ENCODE results near the gene PLPP4.

The PLPP4 gene

DNA sequence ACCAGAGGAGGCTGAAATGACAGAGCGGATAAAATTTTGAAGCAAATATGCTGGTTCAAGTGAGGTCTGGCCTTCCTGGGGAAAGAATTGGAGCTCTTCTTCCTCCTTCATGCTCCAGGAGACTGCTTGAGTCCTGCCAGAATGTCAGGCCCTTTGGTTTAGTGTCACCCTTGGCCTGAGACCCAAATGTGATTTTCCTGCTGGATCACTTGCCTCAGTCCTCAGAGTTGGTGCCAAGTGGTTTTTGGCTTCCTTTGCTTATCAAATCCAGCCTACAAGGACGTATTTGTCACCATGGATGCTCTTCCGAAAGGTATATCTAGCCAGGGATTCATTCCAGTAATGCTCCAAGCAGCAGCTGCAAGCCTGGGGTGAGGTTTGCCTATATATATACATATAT lies 118.4 kb downstream of the PLPP4 start:
- no peak overlapping the region for H3K4me3 ChIP-seq (ENCODE audit: low read depth, low read length)
- ChIA-PET CTCF (no interaction called here), POLR2A (no interaction called here)
- TF ChIP-seq, protein P1, sequence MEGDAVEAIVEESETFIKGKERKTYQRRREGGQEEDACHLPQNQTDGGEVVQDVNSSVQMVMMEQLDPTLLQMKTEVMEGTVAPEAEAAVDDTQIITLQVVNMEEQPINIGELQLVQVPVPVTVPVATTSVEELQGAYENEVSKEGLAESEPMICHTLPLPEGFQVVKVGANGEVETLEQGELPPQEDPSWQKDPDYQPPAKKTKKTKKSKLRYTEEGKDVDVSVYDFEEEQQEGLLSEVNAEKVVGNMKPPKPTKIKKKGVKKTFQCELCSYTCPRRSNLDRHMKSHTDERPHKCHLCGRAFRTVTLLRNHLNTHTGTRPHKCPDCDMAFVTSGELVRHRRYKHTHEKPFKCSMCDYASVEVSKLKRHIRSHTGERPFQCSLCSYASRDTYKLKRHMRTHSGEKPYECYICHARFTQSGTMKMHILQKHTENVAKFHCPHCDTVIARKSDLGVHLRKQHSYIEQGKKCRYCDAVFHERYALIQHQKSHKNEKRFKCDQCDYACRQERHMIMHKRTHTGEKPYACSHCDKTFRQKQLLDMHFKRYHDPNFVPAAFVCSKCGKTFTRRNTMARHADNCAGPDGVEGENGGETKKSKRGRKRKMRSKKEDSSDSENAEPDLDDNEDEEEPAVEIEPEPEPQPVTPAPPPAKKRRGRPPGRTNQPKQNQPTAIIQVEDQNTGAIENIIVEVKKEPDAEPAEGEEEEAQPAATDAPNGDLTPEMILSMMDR (IDR thresholded peaks at IDR 0.05; ENCODE audit: insufficient read depth, low read length, missing control alignments) = no peak
- DNase-seq (ENCODE audit: low read depth, low spot score) = no peak

DNA sequence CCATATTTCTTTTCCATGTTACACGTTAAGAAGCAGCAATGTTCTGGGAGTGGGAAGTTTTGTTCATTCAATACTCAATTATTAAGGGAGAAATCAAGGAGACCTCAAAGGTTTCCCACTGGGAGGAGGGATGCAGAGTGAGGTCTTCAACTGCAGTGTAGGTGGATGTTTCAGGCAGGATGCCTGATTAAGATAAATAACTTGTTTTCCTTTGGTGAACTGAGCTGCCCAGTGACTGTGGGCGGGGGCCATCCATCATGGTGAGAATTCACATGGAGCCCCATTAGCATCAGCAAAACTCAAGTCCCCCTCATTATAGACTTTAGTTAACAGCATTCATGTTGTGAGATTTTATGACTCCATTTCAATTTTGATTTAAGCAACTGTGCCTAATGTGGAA lies 121.1 kb downstream of the PLPP4 start:
- ChIA-PET POLR2A (no interaction called here), CTCF (no interaction called here)
- H3K4me3 ChIP-seq (ENCODE audit: low read depth, low read length) = no peak overlapping the region
- no peak for DNase-seq (ENCODE audit: low read depth, low spot score)
- TF ChIP-seq, protein P1 (IDR thresholded peaks at IDR 0.05; ENCODE audit: insufficient read depth, low read length, missing control alignments) = no peak

DNA sequence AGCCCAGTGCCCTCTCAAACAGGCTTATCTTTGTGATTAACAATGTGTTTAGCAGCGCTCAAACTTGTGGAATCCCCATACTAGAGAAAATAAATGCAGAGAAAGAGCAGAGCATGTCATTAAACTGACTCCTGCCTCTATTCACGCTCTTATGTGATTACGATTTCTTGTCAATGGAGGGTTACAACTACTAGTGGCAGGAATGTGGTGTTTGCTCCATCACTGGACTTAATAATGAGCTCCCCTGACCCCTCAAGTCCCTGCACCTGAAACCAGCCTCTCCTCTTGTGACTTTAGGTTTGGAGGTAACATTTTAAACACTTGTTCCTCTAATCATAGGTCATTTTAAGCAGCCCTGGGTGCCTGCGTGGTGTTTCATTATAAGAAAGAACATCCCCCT lies 121.9 kb downstream of the PLPP4 start:
- ChIA-PET POLR2A (no interaction called here), CTCF (interaction anchor here (1.2 kb wide), 1 partner anchor 9 kb away, joined by 3 read pairs; no protein-coding TSS in a partner anchor)
- TF ChIP-seq, protein P1 (IDR thresholded peaks at IDR 0.05; ENCODE audit: insufficient read depth, low read length, missing control alignments) = no peak
- no peak for DNase-seq (ENCODE audit: low read depth, low spot score)
- H3K4me3 ChIP-seq (ENCODE audit: low read depth, low read length) = no peak overlapping the region

DNA sequence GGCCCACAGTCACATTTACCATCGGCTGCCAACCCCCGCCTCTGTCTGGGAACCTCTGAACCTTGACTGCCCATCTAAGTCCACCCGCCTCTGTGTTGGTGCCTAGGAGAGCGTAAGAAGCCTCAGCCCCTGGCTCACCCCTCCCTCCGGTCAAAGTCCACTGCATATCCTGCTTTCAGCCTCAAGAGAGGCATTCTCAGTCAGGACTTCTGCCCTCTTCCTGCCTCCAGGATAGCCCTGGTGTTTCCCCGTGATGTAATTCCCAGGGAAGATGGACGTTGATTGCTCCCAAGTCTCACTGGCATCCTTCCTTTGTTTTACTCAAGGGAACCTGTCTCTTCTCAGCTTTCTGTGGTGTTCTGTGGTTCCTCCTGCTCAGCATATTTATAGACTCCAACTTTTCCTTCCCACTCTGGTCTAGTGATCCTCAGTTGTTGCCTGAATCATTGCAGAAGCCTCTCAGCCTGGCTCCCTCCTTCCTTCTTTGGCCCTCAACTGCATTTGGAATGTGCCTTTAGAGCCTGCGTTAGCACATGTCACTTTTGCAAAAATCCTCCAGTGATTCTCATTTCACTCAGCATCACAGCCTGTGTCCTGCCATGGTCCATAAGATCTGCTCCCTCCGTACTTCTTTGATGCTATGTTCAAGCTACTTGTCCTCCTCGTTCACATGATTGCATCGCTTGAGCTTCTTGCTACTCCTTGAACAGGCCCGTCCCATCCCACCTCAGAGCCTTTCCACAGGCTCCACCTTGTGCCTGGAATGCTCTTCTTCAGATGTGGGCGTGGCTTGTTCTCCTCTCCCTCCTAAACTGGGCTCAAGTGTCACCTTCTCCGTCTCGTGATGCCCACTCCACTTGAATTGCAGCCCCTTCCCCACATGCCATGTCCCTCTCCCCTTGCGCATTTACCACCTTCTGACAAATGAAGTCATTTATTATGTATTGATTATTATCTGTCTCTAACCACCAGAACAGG lies 124.2 kb downstream of the PLPP4 start:
- POLR2A ChIA-PET = no interaction called here
- DNase-seq (ENCODE audit: low read depth, low spot score) = no peak
- H3K4me3 ChIP-seq (ENCODE audit: low read depth, low read length) = no peak overlapping the region
- CTCF ChIA-PET = no interaction called here
- TF ChIP-seq, protein P1 (IDR thresholded peaks at IDR 0.05; ENCODE audit: insufficient read depth, low read length, missing control alignments) = peak; percentile 8

DNA sequence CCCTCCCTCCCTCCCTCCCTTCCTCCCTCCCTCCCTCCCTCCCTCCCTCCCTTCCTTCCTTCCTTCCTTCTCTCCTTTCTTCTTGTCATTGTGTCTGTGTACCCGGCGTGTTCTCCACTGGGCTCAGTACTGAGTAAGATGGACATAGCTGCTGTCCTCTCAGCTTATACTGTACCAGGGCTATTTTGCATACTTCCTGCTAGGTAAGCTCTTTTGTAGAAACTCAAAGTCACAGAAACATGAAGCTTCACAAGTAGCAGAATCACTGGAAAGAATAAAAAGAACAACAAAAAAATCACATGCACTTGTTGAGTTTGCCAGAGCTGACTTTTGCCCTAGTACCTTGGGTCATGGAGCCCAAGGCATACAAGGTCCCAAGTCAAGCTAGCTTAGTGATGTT lies 125.7 kb downstream of the PLPP4 start:
- TF ChIP-seq, protein P1 (IDR thresholded peaks at IDR 0.05; ENCODE audit: insufficient read depth, low read length, missing control alignments) = no peak
- CTCF ChIA-PET = interaction anchor here (1.1 to 2.4 kb wide), 2 partner anchors 9 to 160 kb away, joined by 3 to 6 read pairs; no protein-coding TSS in a partner anchor
- no peak overlapping the region for H3K4me3 ChIP-seq (ENCODE audit: low read depth, low read length)
- no peak for DNase-seq (ENCODE audit: low read depth, low spot score)
- POLR2A ChIA-PET = no interaction called here

DNA sequence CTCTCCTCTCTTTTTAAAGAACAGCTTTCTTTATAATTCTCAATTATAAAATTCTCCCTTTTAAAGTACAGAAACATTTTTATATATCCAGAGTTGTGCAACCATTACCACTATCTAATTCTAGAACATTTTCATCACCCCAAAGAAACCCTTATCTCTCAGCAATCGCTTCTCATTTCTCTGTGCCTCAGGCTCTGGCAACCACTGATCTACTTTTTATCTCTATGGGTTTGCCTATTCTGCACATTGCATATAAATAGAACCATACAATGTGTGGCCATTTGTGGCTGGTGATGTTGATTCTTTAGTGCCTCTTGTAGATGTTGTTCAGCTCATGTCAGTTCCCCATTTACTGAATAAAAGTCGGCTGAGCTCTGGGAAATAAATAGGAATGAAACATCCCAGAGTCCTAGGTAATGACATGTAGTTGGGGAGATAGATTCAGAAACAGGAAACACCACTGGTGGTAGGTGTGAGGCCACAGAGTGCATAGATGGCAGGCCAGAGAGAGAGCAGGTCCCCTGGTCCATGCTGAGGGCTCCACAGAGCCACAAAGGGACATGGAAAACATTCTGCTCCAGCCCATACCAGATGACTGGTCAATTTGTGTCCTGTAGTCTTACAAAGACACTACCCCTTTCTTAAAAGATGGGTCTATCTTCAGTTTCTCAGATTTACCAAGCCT lies 126.5 kb downstream of the PLPP4 start:
- ChIA-PET CTCF (interaction anchor here (2.4 kb wide), 1 partner anchor 160 kb away, joined by 6 read pairs; no protein-coding TSS in a partner anchor), POLR2A (no interaction called here)
- DNase-seq (ENCODE audit: low read depth, low spot score) = no peak
- H3K4me3 ChIP-seq (ENCODE audit: low read depth, low read length) = no peak overlapping the region
- TF ChIP-seq, protein P1 (IDR thresholded peaks at IDR 0.05; ENCODE audit: insufficient read depth, low read length, missing control alignments) = no peak

All from AG04449 (cell line).